Large intestine (tissue), 3 donors: Measurements from ENCODE around the gene MOK. TPM values are rescaled to one million over a fixed set of nuclear protein-coding genes. Genes with fewer than 3 reads are reported as not detected.

ENCODE experiments used
- DNase-seq, 2 donors: peaks; one replicate each; pipeline versions ENCODE4 v3.0.0 to v3.0.0-alpha.2; 2013
- H3K27ac ChIP-seq: one replicate; pipeline ENCODE4 v1.5.1; 2013; ENCODE audit warnings: low read length
- H3K27me3 ChIP-seq: 2 replicates; pipeline ENCODE4 v1.6.1; 2013; ENCODE audit warnings: low read length; ENCODE audit not compliant: control insufficient read depth, insufficient read depth
- H3K36me3 ChIP-seq: 2 replicates; pipeline ENCODE4 v1.6.1; 2013; ENCODE audit warnings: low read length; ENCODE audit not compliant: control insufficient read depth, insufficient read depth
- H3K4me1 ChIP-seq: one replicate; pipeline ENCODE4 v1.6.1; 2013; ENCODE audit warnings: low read length; ENCODE audit not compliant: control insufficient read depth, insufficient read depth
- H3K4me3 ChIP-seq: one replicate; pipeline ENCODE4 v1.5.1; 2013; ENCODE audit warnings: low read length
- H3K9me3 ChIP-seq: one replicate; pipeline ENCODE4 v1.6.1; 2013; ENCODE audit warnings: mild to moderate bottlenecking, low read depth, low read length, moderate library complexity; ENCODE audit not compliant: control insufficient read depth
- WGBS: methylation state at CpG from one replicate; pipeline ENCODE4 v1.1.5; 2013; ENCODE audit warnings: low lambda C conversion rate; ENCODE audit not compliant: insufficient coverage; 5-methylcytosine and 5-hydroxymethylcytosine counted together
- polyA plus RNA-seq: library from polyadenylated mRNA; unstranded; fragments of 120-200 nt; gene quantifications from one replicate; pipeline ENCODE4 v1.2.1, GENCODE V29; 2013

The MOK gene
- polyA plus RNA-seq, 1 donor = 16.5 TPM

- Histone ChIP-seq H3K4me3 (no peak overlapping the region), H3K27me3 (no peaks in the 10 kb centered on the region), H3K9me3 (no peaks in the 10 kb centered on the region), H3K4me1 (no peaks in the 10 kb centered on the region), H3K27ac (no peak overlapping the region), H3K36me3 (no peaks in the 10 kb centered on the region)
- no peak for DNase-seq
- WGBS = no CpG with 5 or more reads among the region's 3 CpGs
These were observed 121.1 kb downstream of the MOK start for GRCh38 chr14:102183886-102184285.

GRCh38 chr14:102182936-102183619 is 121.9 kb downstream of the MOK start:
- Histone ChIP-seq H3K4me3 (no peak overlapping the region), H3K4me1 (no peaks in the 10 kb centered on the region), H3K36me3 (no peaks in the 10 kb centered on the region), H3K9me3 (no peaks in the 10 kb centered on the region), H3K27ac (no peak overlapping the region), H3K27me3 (no peaks in the 10 kb centered on the region)
- 60% methylated on average over 1 of the region's 9 CpGs for WGBS
- DNase-seq = no peak

- Histone ChIP-seq H3K27ac (no peak overlapping the region), H3K27me3 (no peaks in the 10 kb centered on the region), H3K9me3 (no peaks in the 10 kb centered on the region), H3K4me1 (no peaks in the 10 kb centered on the region), H3K4me3 (no peak overlapping the region), H3K36me3 (no peaks in the 10 kb centered on the region)
- DNase-seq = no peak
These were observed 122.8 kb downstream of the MOK start for GRCh38 chr14:102182190-102182589.

GRCh38 chr14:102181187-102181586 is 123.8 kb downstream of the MOK start:
- no peak overlapping the region for H3K4me3 ChIP-seq
- no peaks in the 10 kb centered on the region for H3K36me3 ChIP-seq
- H3K27me3 ChIP-seq = no peaks in the 10 kb centered on the region
- no peak overlapping the region for H3K27ac ChIP-seq
- no peaks in the 10 kb centered on the region for H3K9me3 ChIP-seq
- H3K4me1 ChIP-seq = no peaks in the 10 kb centered on the region
- DNase-seq = no peak
- WGBS = no CpG with 5 or more reads among the region's 1 CpG

GRCh38 chr14:102180248-102180998 is 124.5 kb downstream of the MOK start:
- Histone ChIP-seq H3K36me3 (no peaks in the 10 kb centered on the region), H3K27ac (no peak overlapping the region), H3K4me3 (no peak overlapping the region), H3K9me3 (no peaks in the 10 kb centered on the region), H3K4me1 (no peaks in the 10 kb centered on the region), H3K27me3 (no peaks in the 10 kb centered on the region)
- DNase-seq = no peak
- 80% methylated on average over 2 of the region's 7 CpGs for WGBS

Other genes with a start within 250 kb of the MOK start
- gene HSP90AA1, start 218.1 kb downstream of the MOK start, polyA plus RNA-seq = 661 TPM
- gene WDR20, start 165.3 kb downstream of the MOK start, polyA plus RNA-seq = 27.1 TPM
- 18.4 TPM for gene ZNF839, start 14.6 kb upstream of the MOK start, polyA plus RNA-seq
- 33.4 TPM for gene CINP, start 57.7 kb upstream of the MOK start, polyA plus RNA-seq
- gene TECPR2, start 57.8 kb upstream of the MOK start, polyA plus RNA-seq = 10.6 TPM
- gene ANKRD9, start 204.6 kb upstream of the MOK start, polyA plus RNA-seq = 33.3 TPM